ENCODE results near the gene ZBTB18.

DNA sequence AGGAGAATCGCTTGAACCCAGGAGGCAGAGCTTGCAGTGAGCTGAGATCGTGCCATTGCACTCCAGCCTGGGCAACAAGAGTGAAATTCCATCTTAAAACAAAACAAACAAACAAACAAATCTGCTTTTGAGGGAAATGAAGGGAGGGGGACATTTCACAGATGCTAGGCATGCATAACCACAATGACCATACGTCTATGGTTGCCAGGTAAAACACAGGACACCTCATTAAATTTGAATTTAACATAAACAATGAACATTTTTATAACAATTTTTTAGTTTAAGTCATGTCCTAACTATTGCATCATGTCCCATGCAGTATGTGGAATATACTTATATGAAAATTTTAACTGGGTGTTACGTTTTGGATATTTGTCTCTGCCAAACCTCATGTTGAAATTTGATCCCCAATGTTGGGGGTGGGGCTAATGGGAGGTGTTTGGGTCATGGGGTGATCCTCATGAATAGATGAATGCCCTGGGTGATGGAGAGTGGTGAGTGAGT is 31.0 kb upstream of the ZBTB18 start:
- no peak for TF ChIP-seq POLR2A (IDR thresholded peaks at IDR 0.05)
- TF ChIP-seq, protein P1, sequence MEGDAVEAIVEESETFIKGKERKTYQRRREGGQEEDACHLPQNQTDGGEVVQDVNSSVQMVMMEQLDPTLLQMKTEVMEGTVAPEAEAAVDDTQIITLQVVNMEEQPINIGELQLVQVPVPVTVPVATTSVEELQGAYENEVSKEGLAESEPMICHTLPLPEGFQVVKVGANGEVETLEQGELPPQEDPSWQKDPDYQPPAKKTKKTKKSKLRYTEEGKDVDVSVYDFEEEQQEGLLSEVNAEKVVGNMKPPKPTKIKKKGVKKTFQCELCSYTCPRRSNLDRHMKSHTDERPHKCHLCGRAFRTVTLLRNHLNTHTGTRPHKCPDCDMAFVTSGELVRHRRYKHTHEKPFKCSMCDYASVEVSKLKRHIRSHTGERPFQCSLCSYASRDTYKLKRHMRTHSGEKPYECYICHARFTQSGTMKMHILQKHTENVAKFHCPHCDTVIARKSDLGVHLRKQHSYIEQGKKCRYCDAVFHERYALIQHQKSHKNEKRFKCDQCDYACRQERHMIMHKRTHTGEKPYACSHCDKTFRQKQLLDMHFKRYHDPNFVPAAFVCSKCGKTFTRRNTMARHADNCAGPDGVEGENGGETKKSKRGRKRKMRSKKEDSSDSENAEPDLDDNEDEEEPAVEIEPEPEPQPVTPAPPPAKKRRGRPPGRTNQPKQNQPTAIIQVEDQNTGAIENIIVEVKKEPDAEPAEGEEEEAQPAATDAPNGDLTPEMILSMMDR (IDR thresholded peaks at IDR 0.05), result no peak
- no peak for TF ChIP-seq POLR2AphosphoS5 (IDR thresholded peaks at IDR 0.05)

Measured in upper lobe of left lung (tissue), 4 donors.